ENCODE results near the gene TARDBP. TPM values are rescaled to one million over a fixed set of nuclear protein-coding genes. Genes with fewer than 3 reads are reported as not detected.

TARDBP gene
- total RNA-seq, 3 donors from 2014 or later: 123 to 155 (median 147) TPM

DNA sequence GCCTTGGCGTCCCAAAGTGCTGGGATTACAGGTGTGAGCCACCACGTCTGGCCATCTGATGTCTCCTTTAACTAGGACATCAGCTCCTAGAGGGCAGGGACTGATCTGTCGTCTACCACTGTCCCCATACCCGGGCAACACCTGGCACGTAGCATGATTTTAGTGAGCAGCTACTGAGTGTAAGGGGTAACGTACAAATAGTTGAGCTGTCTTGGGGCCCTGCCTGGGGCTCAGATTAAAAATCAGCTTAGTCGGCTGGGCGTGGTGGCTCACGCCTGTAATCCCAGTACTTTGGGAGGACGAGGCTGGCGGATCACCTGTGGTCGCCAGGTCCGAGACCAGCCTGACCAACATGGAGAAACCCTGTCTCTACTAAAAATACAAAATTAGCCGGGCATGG lies 45.6 kb downstream of the TARDBP start:
- Histone ChIP-seq H3K36me3 (ENCODE audit: low read depth) (no peaks in the 10 kb centered on the region), H3K9me3 (no peaks in the 10 kb centered on the region), H3K4me3 (no peak overlapping the region), H3K4me1 (ENCODE audit: low read depth) (peaks cover 17% of the 10 kb centered on the region)
- DNase-seq (no peak), ATAC-seq (no peak)
- TF ChIP-seq, protein P1, sequence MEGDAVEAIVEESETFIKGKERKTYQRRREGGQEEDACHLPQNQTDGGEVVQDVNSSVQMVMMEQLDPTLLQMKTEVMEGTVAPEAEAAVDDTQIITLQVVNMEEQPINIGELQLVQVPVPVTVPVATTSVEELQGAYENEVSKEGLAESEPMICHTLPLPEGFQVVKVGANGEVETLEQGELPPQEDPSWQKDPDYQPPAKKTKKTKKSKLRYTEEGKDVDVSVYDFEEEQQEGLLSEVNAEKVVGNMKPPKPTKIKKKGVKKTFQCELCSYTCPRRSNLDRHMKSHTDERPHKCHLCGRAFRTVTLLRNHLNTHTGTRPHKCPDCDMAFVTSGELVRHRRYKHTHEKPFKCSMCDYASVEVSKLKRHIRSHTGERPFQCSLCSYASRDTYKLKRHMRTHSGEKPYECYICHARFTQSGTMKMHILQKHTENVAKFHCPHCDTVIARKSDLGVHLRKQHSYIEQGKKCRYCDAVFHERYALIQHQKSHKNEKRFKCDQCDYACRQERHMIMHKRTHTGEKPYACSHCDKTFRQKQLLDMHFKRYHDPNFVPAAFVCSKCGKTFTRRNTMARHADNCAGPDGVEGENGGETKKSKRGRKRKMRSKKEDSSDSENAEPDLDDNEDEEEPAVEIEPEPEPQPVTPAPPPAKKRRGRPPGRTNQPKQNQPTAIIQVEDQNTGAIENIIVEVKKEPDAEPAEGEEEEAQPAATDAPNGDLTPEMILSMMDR (IDR thresholded peaks at IDR 0.05): no peak
- intact Hi-C loops (cut with DNase I, micrococcal nuclease): no loop called here

DNA sequence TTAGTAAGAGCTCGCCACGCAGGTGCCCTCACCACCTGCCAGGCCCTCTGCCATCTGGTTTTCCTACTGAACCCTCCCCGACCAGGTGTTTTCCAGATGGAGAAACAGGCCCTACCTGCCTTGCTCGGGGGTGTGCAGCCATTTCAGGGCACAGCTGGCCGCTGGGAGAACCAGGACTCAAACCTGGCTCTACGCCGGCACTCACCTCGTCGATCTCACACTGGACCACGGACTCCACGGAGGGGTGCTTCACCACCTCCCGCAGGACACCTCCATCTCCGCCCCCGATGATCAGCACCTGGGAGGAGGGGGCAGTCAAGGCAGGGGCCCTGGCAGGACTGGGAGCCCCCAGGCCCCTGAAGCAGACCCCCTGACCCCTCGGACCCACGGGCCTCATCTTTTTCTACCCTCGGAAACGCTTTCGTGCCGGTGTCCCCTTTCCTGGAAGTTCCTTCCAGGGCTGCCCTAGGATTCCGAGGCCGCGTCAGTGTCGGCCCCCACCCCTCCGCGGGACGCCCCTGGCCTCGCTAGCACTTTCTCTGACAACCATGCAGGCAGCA lies 46.2 kb downstream of the TARDBP start:
- TF ChIP-seq, protein P1 (IDR thresholded peaks at IDR 0.05): no peak
- H3K4me3 ChIP-seq: no peak overlapping the region
- H3K9me3 ChIP-seq: no peaks in the 10 kb centered on the region
- peak; percentile 27 to 64 (median 48) for DNase-seq
- H3K36me3 ChIP-seq (ENCODE audit: low read depth): no peaks in the 10 kb centered on the region
- intact Hi-C loops (cut with DNase I, micrococcal nuclease): no loop called here
- peak; percentile 2 for ATAC-seq
- H3K4me1 ChIP-seq (ENCODE audit: low read depth): peaks cover 14% of the 10 kb centered on the region

DNA sequence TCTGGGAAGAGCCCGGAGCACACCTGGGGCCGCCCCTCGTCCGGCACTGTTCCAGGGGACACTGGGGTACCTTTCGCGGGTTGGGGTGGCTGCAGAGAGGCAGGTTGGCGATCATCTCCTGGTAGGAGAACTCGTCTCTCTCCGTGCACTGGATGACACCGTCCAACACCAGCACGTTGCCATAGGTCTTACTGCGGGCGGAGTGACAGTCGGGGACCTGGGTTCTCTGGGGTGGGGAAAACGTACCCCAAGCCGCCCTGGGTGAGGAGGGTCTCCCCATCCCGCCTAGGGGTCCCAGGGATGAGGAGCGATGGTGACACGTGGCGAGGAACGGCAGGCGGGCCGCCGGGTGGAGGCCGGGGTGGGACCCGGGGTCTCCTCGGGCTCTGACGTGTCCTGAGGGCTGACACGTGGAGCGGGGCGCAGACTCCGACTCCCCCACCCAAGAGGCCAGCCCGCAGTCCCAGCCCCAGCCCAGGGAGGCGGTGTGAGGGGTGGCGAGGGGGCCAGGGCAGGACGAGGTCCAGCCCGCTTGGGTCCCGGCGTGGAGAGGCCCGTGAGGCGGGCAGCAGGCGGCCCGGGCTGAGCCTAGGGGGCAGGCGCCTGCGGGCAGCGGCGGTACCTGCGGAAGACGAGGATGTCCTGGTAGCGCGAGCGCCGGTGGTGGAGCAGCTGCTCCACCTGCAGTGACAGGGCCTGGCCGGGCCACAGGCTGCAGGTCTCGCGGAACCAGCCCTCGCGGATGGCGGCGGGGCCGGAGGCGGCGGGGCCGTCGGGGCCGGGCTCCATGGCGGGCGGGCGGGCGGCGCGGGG lies 46.9 kb downstream of the TARDBP start:
- no peaks in the 10 kb centered on the region for H3K36me3 ChIP-seq (ENCODE audit: low read depth)
- DNase-seq (peak in 2 of 3 donors; percentile 43 to 69), ATAC-seq (peak; percentile 8)
- TF ChIP-seq, protein P1 (IDR thresholded peaks at IDR 0.05): no peak
- peak overlapping the region; percentile 61 for H3K4me3 ChIP-seq
- peaks cover 14% of the 10 kb centered on the region for H3K4me1 ChIP-seq (ENCODE audit: low read depth)
- no peaks in the 10 kb centered on the region for H3K9me3 ChIP-seq
- intact Hi-C loops (cut with DNase I, micrococcal nuclease): no loop called here

DNA sequence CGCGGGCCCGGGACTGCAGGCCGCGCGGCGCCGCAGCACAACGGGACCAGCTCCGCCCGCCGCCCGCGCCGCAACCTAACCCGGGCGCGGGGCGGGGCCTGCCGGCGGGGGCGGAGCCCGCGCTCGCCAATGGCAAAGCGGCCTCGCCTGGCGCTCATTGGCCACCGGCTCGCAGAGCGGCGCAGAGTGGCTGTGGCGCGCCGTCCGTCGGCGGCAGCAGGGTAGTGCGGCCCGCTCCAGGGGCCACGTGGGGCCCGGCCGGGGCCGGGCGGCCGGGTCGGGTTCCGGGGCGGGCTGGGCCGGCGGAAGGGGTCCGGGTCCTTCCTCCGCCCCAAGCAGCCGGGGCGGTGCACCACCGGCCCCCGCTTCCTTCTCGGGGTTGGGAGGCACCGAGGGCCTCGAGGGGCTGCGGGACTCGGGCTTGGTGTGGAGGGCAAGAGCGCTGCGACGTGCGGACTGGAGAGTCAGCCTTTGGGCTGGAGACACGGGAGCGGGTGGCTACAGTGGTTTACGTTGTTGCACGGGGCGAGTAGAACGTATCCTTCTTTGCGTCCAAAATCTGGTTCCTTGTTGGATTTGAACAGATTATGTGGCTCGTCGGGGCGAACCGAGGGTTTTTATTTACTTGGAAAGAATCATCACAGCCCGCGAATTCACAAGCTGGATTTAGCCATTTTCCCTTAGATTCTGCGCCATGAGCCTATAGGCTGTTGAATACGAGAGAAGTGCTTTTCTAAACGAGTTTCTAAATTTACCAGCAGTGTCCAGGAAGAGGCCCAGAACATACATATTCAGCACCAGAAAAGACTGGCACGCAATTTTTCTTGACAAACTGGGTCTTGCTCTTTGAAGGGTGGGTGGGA lies 47.7 kb downstream of the TARDBP start, which contains the start of gene SRM:
Gene SRM (minus strand): TSS at position 51 of the 863 bp plus-strand sequence. CDS start 75 bp downstream, outside the sequence.
- Histone ChIP-seq H3K9me3 (no peaks in the 10 kb centered on the region), H3K36me3 (ENCODE audit: low read depth) (no peaks in the 10 kb centered on the region), H3K4me1 (ENCODE audit: low read depth) (peaks cover 14% of the 10 kb centered on the region), H3K4me3 (peak within 1 kb of the TSS; percentile 61)
- ATAC-seq: peak; percentile 97
- DNase-seq: peak; percentile 93 to 95 (median 94)
- intact Hi-C loops (cut with DNase I, micrococcal nuclease): no loop called here
- TF ChIP-seq, protein P1 (IDR thresholded peaks at IDR 0.05): peak; percentile 69

DNA sequence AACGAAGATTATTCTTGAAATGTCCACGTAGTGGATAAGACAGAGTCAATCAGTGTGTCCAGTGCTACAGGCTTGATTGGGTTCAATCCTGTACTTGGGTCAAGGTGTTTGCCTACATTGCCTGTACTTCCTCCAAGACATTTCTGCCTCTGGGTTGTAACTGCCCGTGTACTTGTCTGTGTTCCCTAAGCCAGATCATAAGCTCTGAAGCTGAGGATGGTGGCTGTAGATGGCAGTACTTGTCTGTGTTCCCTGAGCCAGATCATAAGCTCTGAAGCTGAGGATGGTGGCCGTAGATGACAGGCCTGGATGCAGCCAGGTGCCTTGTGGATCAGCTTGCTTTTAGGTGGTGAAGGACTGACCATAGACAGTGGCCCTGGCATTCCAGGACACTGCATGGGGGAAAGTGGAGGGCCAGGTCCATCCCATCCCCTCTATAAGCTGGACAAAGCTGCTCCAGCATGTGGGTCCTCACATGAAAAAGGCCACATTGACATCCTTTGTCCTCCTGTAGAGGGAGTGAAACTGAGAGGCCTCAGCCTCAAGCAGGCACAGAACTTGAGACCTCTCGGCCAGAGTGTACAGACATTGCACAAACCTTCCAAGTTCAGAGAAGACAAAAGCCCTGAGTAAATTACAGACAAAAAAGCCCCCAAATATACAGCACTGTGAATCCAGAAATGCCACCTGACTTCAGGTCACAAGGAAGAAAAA lies 49.4 kb downstream of the TARDBP start:
- TF ChIP-seq, protein P1 (IDR thresholded peaks at IDR 0.05): no peak
- H3K4me1 ChIP-seq (ENCODE audit: low read depth): peaks cover 14% of the 10 kb centered on the region
- H3K9me3 ChIP-seq: no peaks in the 10 kb centered on the region
- no peak for DNase-seq
- no peak overlapping the region for H3K4me3 ChIP-seq
- intact Hi-C loops (cut with DNase I, micrococcal nuclease): no loop called here
- peaks cover 3% of the 10 kb centered on the region for H3K36me3 ChIP-seq (ENCODE audit: low read depth)
- ATAC-seq: no peak

Data from mucosa of descending colon (tissue), 3 donors.